NT2/D1 (cell line): ENCODE measurements around the gene DDX31.

Experiments used
- DNase-seq: peaks from one replicate; pipeline ENCODE4 v3.0.0-alpha.2; 2011; ENCODE audit warnings: low read depth, low spot score
- H3K27me3 ChIP-seq: 2 replicates; pipeline ENCODE4 v1.6.0; 2011; ENCODE audit warnings: mild to moderate bottlenecking; ENCODE audit not compliant: insufficient read length, insufficient read depth
- H3K36me3 ChIP-seq: 2 replicates; pipeline ENCODE4 v1.6.1; 2011; ENCODE audit warnings: mild to moderate bottlenecking, low read length, mixed read lengths; ENCODE audit not compliant: insufficient read depth, insufficient read length
- H3K4me1 ChIP-seq: 2 replicates; pipeline ENCODE4 v1.5.1; 2011; ENCODE audit not compliant: insufficient read depth, insufficient read length
- H3K4me3 ChIP-seq: 2 replicates; pipeline ENCODE4 v1.5.1; 2011; ENCODE audit warnings: low read depth; ENCODE audit not compliant: insufficient read length
- H3K9ac ChIP-seq: 2 replicates; pipeline ENCODE4 v1.6.0; 2011; ENCODE audit warnings: low read depth; ENCODE audit not compliant: insufficient read length
- H3K9me3 ChIP-seq: 2 replicates; pipeline ENCODE4 v1.5.1; 2011; ENCODE audit warnings: mild to moderate bottlenecking, low read length; ENCODE audit not compliant: insufficient read depth
- SUZ12 ChIP-seq: IDR thresholded peaks from 2 replicates; pipeline ENCODE4 v1.6.1; 2011; ENCODE audit not compliant: insufficient read length, insufficient read depth; ENCODE audit errors: extremely low read depth
- YY1 ChIP-seq: IDR thresholded peaks from 2 replicates; pipeline ENCODE4 v1.6.1; 2011; ENCODE audit not compliant: insufficient read length, insufficient read depth
- ZNF274 ChIP-seq: IDR thresholded peaks from 2 replicates; pipeline ENCODE4 v1.6.1; 2011; ENCODE audit warnings: mild to moderate bottlenecking, low read depth, low read length

The DDX31 gene

DNA sequence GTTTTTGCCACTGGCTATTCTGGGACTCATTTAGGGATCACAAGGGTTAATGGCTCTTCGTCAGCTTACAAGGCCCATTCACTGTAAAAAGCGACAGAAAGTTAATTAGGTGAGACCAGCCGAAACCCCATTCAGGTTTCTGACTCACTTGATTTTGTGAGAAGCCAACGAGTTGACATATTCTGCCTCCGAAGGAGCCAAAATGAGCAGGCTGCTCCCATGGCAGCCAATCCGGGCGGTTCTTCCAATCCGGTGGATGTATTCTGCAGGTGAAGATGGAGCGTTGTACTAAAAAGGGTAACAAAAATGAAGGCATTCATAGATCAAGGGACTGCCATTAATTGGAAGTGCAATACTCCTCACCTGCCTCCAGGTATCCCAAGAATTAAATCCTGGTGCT is 39.7 kb downstream of the DDX31 start:
- Histone ChIP-seq H3K4me1 (peaks cover 3% of the 10 kb centered on the region), H3K9me3 (no peaks in the 10 kb centered on the region), H3K27me3 (no peaks in the 10 kb centered on the region), H3K36me3 (peaks cover 70% of the 10 kb centered on the region), H3K9ac (no peak overlapping the region), H3K4me3 (no peak overlapping the region)
- DNase-seq, result no peak
- no peak for TF ChIP-seq SUZ12

DNA sequence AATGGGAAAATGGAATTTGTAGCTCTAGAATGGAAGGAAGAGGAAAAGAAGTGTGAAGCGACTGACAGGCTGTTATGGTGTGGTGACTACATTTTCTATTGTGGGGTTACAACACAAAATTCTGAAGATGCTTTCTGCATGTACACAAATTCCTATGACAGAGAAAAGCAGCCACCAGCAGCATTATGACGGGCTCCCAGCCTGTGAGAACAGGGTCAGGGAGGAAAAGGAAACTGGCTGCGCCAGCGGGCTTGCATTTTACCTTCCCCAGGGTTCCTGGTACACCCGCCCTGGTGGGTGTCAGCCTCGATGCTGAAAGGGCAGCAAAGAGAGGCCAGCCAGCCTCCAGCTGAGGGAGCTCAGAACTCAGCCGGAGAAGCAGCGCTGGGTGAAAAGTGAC is 41.0 kb downstream of the DDX31 start:
- TF ChIP-seq YY1 (no peak), SUZ12 (no peak), ZNF274 (no peak)
- Histone ChIP-seq H3K9me3 (no peaks in the 10 kb centered on the region), H3K9ac (no peak overlapping the region), H3K4me3 (no peak overlapping the region), H3K36me3 (peaks cover 72% of the 10 kb centered on the region), H3K27me3 (no peaks in the 10 kb centered on the region), H3K4me1 (peaks cover 3% of the 10 kb centered on the region)
- DNase-seq, result no peak

- no peak for TF ChIP-seq YY1
- TF ChIP-seq SUZ12, result no peak
- TF ChIP-seq ZNF274, result no peak
- DNase-seq, result no peak
- H3K4me3 ChIP-seq, result no peak overlapping the region
- no peak overlapping the region for H3K9ac ChIP-seq
- H3K36me3 ChIP-seq, result peaks cover 81% of the 10 kb centered on the region
- peaks cover 3% of the 10 kb centered on the region for H3K4me1 ChIP-seq
- H3K27me3 ChIP-seq, result no peaks in the 10 kb centered on the region
- H3K9me3 ChIP-seq, result no peaks in the 10 kb centered on the region
Observed at GRCh38 chr9:132627594-132627993, 42.2 kb downstream of the DDX31 start.

GRCh38 chr9:132627106-132627505 is 42.7 kb downstream of the DDX31 start:
- TF ChIP-seq YY1 (no peak), SUZ12 (no peak), ZNF274 (no peak)
- Histone ChIP-seq H3K27me3 (no peaks in the 10 kb centered on the region), H3K9me3 (no peaks in the 10 kb centered on the region), H3K4me3 (no peak overlapping the region), H3K9ac (no peak overlapping the region), H3K36me3 (peaks cover 85% of the 10 kb centered on the region), H3K4me1 (peaks cover 3% of the 10 kb centered on the region)
- DNase-seq, result no peak

DNA sequence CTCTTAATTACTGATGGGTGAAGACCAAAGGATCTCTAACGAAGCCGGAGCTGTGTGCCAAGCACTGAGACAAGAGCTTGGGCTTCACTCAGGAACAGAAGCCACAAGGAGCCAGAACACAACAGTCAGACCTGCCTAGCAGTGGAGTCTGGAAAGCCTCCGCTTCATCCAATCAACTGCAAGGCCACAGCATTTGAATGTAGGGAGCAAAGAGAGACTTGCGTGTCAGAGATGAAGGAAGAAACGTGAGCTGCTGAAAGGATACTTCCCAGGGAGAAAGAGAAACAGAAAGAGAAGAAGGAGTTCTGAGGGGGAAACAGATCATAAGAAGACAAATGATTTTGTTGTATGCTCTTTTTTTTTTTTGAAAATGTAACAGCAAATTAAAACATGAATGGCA is 43.5 kb downstream of the DDX31 start:
- peaks cover 3% of the 10 kb centered on the region for H3K4me1 ChIP-seq
- H3K36me3 ChIP-seq, result peaks cover 82% of the 10 kb centered on the region
- no peaks in the 10 kb centered on the region for H3K27me3 ChIP-seq
- TF ChIP-seq ZNF274, result no peak
- TF ChIP-seq SUZ12, result no peak
- no peak for TF ChIP-seq YY1
- H3K9ac ChIP-seq, result no peak overlapping the region
- DNase-seq, result no peak
- H3K4me3 ChIP-seq, result no peak overlapping the region
- no peaks in the 10 kb centered on the region for H3K9me3 ChIP-seq

- DNase-seq, result no peak
- H3K36me3 ChIP-seq, result peaks cover 82% of the 10 kb centered on the region
- TF ChIP-seq YY1 (no peak), SUZ12 (no peak), ZNF274 (no peak)
- H3K27me3 ChIP-seq, result no peaks in the 10 kb centered on the region
- no peak overlapping the region for H3K9ac ChIP-seq
- no peaks in the 10 kb centered on the region for H3K4me1 ChIP-seq
- H3K4me3 ChIP-seq, result no peak overlapping the region
- no peaks in the 10 kb centered on the region for H3K9me3 ChIP-seq
Observed at GRCh38 chr9:132622159-132622558, 47.6 kb downstream of the DDX31 start.

DNA sequence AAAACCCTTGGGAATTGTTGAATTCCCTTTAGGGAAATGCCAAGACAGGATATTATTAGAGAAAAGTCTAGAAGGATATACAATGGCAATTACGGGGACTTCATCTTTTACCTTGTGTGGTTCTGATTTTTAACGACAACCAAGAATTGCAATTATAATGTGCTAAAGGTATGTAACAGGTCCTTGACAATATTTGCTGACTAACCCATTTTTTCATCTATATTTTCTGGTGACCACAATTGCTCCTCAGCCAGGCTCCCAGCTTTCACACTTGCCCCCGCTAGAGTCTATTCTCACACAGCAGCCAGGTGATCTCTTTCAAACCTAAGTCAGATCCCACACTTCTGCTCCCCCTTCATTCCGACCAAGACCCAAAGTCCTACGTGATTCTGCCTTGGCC is 53.1 kb downstream of the DDX31 start:
- Histone ChIP-seq H3K27me3 (no peaks in the 10 kb centered on the region), H3K9ac (no peak overlapping the region), H3K36me3 (peaks cover 87% of the 10 kb centered on the region), H3K4me3 (no peak overlapping the region), H3K4me1 (no peaks in the 10 kb centered on the region), H3K9me3 (no peaks in the 10 kb centered on the region)
- DNase-seq, result no peak
- TF ChIP-seq SUZ12, result no peak
- TF ChIP-seq ZNF274, result no peak
- TF ChIP-seq YY1, result no peak

GRCh38 chr9:132615774-132616173 is 54.0 kb downstream of the DDX31 start:
- H3K36me3 ChIP-seq, result peaks cover 89% of the 10 kb centered on the region

More at GRCh38 chr9:132615774-132616173, 54.0 kb downstream of the DDX31 start:
- Histone ChIP-seq H3K27me3 (no peaks in the 10 kb centered on the region), H3K4me3 (no peak overlapping the region), H3K9ac (no peak overlapping the region), H3K4me1 (no peaks in the 10 kb centered on the region), H3K9me3 (no peaks in the 10 kb centered on the region)
- TF ChIP-seq ZNF274 (no peak), SUZ12 (no peak), YY1 (no peak)
- no peak for DNase-seq
